WTC11 (cell line): ENCODE results near the gene CAMK2G. TPM values are rescaled to one million over a fixed set of nuclear protein-coding genes. Genes with fewer than 3 reads are reported as not detected.

Source experiments
- ATAC-seq: fragments of 200-7000 bp; cut with Tn5 transposase; 2 replicates; pipeline ENCODE4 v1.10.0; 2021; ENCODE audit warnings: mild to moderate bottlenecking, moderate library complexity
- CTCF ChIA-PET: fragments of 300-600 bp; sonication (Branson Sonifier 250); formaldehyde crosslinking; loops from one replicate; lab custom pipeline; 2021; ENCODE audit warnings: antibody characterized with exemption; lab: Charles Lee
- POLR2A ChIA-PET: fragments of 350-600 bp; sonication (Branson Sonifier 250); formaldehyde crosslinking; loops from one replicate; lab custom pipeline; 2021; ENCODE audit warnings: antibody characterized with exemption; lab: Charles Lee
- DNase-seq: peaks from one replicate; pipeline ENCODE4 v3.0.0; 2021; ENCODE audit warnings: low spot score
- H3K27ac Mint-ChIP-seq: 2 replicates; pipeline ENCODE4 v1.8.0; 2021; ENCODE audit warnings: mixed read lengths
- H3K27me3 Mint-ChIP-seq: 2 replicates; pipeline ENCODE4 v1.8.0; 2021; ENCODE audit warnings: low read depth, mild to moderate bottlenecking, moderate library complexity, mixed read lengths
- H3K36me3 Mint-ChIP-seq: 2 replicates; pipeline ENCODE4 v1.8.0; 2021; ENCODE audit warnings: mixed read lengths
- H3K4me1 Mint-ChIP-seq: 2 replicates; pipeline ENCODE4 v1.8.0; 2022; ENCODE audit warnings: mixed read lengths
- H3K4me3 Mint-ChIP-seq: 2 replicates; pipeline ENCODE4 v1.8.0; 2021; ENCODE audit warnings: mild to moderate bottlenecking, moderate library complexity, mixed read lengths
- H3K9me3 Mint-ChIP-seq: 2 replicates; pipeline ENCODE4 v1.8.0; 2021; ENCODE audit warnings: mixed read lengths
- AR ChIP-seq: fragments of 250-450 bp; sonication (Bioruptor Pico); IDR thresholded peaks from 2 replicates; pipeline ENCODE4 v1.9.0; 2021; ENCODE audit warnings: mild to moderate bottlenecking
- IRF1 ChIP-seq: sonication (generic); formaldehyde crosslinking; IDR thresholded peaks from 2 replicates; pipeline ENCODE4 v1.8.0; 2023; ENCODE audit warnings: missing genetic modification reagents
- JAZF1 ChIP-seq: fragments of 250-450 bp; sonication (Bioruptor Pico); IDR thresholded peaks from 2 replicates; pipeline ENCODE4 v1.9.0; 2021; ENCODE audit warnings: moderate library complexity, mild to moderate bottlenecking, inconsistent platforms
- JUN ChIP-seq: sonication (generic); formaldehyde crosslinking; IDR thresholded peaks from 2 replicates; pipeline ENCODE4 v1.8.0; 2023; ENCODE audit warnings: mild to moderate bottlenecking, missing genetic modification reagents
- NR3C1 ChIP-seq: sonication (generic); formaldehyde crosslinking; conservative IDR thresholded peaks from 2 replicates; pipeline ENCODE4 v1.8.1; 2023; ENCODE audit warnings: low read depth, mild to moderate bottlenecking, missing genetic modification reagents
- SP1 ChIP-seq: sonication (generic); formaldehyde crosslinking; conservative IDR thresholded peaks from 2 replicates; pipeline ENCODE4 v1.8.1; 2022; ENCODE audit warnings: missing genetic modification reagents
- TCF7 ChIP-seq: sonication (generic); formaldehyde crosslinking; IDR thresholded peaks from 2 replicates; pipeline ENCODE4 v1.8.0; 2022; ENCODE audit warnings: mild to moderate bottlenecking, low read depth, missing genetic modification reagents, moderate library complexity
- ZNF219 ChIP-seq: sonication (generic); formaldehyde crosslinking; IDR thresholded peaks from 2 replicates; pipeline ENCODE4 v1.8.0; 2023; ENCODE audit warnings: missing genetic modification reagents, mild to moderate bottlenecking, borderline replicate concordance
- ZNF281 ChIP-seq: sonication (generic); formaldehyde crosslinking; IDR thresholded peaks from 2 replicates; pipeline ENCODE4 v1.8.0; 2023; ENCODE audit warnings: mild to moderate bottlenecking, missing genetic modification reagents
- ZNF416 ChIP-seq: fragments of 250-450 bp; sonication (Bioruptor Pico); IDR thresholded peaks from 2 replicates; pipeline ENCODE4 v1.9.0; 2021; ENCODE audit warnings: mild to moderate bottlenecking, inconsistent platforms
- ZNF423 ChIP-seq: fragments of 250-450 bp; sonication (Bioruptor Pico); IDR thresholded peaks from 2 replicates; pipeline ENCODE4 v2.1.2; 2022; ENCODE audit warnings: mild to moderate bottlenecking, moderate library complexity
- ZNF425 ChIP-seq: fragments of 250-450 bp; sonication (Bioruptor Pico); conservative IDR thresholded peaks from 2 replicates; pipeline ENCODE4 v1.9.0; 2021; ENCODE audit warnings: mild to moderate bottlenecking
- total RNA-seq: library from RNA; stranded (reverse); gene quantifications from 3 replicates; pipeline ENCODE4 v1.2.3, GENCODE V29; 2021

CAMK2G gene
- total RNA-seq, 1 experiment from 2014 or later = 34.9 TPM

GRCh38 chr10:73812657-73813056 lies 61.7 kb downstream of the CAMK2G start:
- DNase-seq (peak; percentile 31), ATAC-seq (no peak)
- ChIA-PET POLR2A (interaction anchor here (0.6 to 0.7 kb wide), 3 partner anchors 34 to 396 kb away, joined by 3 to 5 read pairs (median 3); no protein-coding TSS in a partner anchor), CTCF (interaction anchor here (1.3 to 4.0 kb wide), 2 partner anchors 67 to 128 kb away, joined by 3 to 15 read pairs; no protein-coding TSS in a partner anchor)
- Mint-ChIP-seq H3K9me3 (no peaks in the 10 kb centered on the region), H3K4me1 (peaks cover 10% of the 10 kb centered on the region), H3K4me3 (peak overlapping the region; percentile 63), H3K36me3 (peaks cover 11% of the 10 kb centered on the region; the same call in 1 of the 2 replicates), H3K27me3 (no peaks in the 10 kb centered on the region), H3K27ac (0 out of 2 replicates have a peak overlapping the region, but pooled peaks have one; percentile 22)
- TF ChIP-seq ZNF281 (CRISPR knock-in tag) (no peak), JUN (CRISPR knock-in tag) (no peak), ZNF425 (CRISPR knock-in tag) (no peak), ZNF416 (CRISPR knock-in tag) (no peak), JAZF1 (no peak), NR3C1 (CRISPR knock-in tag) (no peak)

- POLR2A ChIA-PET = no interaction called here
- CTCF ChIA-PET = interaction anchor here (1.0 to 2.5 kb wide), 5 partner anchors 9 to 69 kb away, joined by 3 to 7 read pairs (median 3); partner anchors contain the start of gene CHCHD1
- Mint-ChIP-seq H3K9me3 (no peaks in the 10 kb centered on the region), H3K36me3 (peaks cover 20% of the 10 kb centered on the region), H3K4me1 (peaks cover 10% of the 10 kb centered on the region), H3K4me3 (peak overlapping the region; percentile 75), H3K27ac (no peak overlapping the region), H3K27me3 (no peaks in the 10 kb centered on the region)
- DNase-seq (peak; percentile 63), ATAC-seq (peak; percentile 17)
- TF ChIP-seq AR = no peak
- TF ChIP-seq IRF1 (CRISPR knock-in tag) = peak; percentile 7; the same call in 1 of the 2 replicates
- 0 out of 2 replicates have a peak, but pooled peaks have one; percentile 34 for TF ChIP-seq ZNF219 (CRISPR knock-in tag)
- TF ChIP-seq ZNF423 (CRISPR knock-in tag) = peak; percentile 60; the same call in 1 of the 2 replicates
Observed at GRCh38 chr10:73810735-73811465, 63.5 kb downstream of the CAMK2G start.

- CTCF ChIA-PET = interaction anchor here (1.0 to 2.5 kb wide), 5 partner anchors 9 to 70 kb away, joined by 3 to 7 read pairs (median 3); partner anchors contain the start of gene CHCHD1
Observed at GRCh38 chr10:73810358-73810734, 64.0 kb downstream of the CAMK2G start.

More at GRCh38 chr10:73810358-73810734, 64.0 kb downstream of the CAMK2G start:
- POLR2A ChIA-PET = interaction anchor here (1.0 kb wide), 1 partner anchor 10 kb away, joined by 3 read pairs; no protein-coding TSS in a partner anchor
- H3K27me3 Mint-ChIP-seq = no peaks in the 10 kb centered on the region
- ATAC-seq (no peak), DNase-seq (no peak)
- peaks cover 26% of the 10 kb centered on the region for H3K36me3 Mint-ChIP-seq
- H3K27ac Mint-ChIP-seq = no peak overlapping the region
- H3K4me3 Mint-ChIP-seq = peak overlapping the region; percentile 75
- no peaks in the 10 kb centered on the region for H3K9me3 Mint-ChIP-seq
- peaks cover 10% of the 10 kb centered on the region for H3K4me1 Mint-ChIP-seq
- no peak for TF ChIP-seq SP1 (CRISPR knock-in tag)
- no peak for TF ChIP-seq TCF7 (CRISPR knock-in tag)
